Fibroblast of pulmonary artery (primary cell): ENCODE data around the gene PRR12.

Experiments used
- DNase-seq: peaks from one replicate; pipeline ENCODE4 v3.0.0-alpha.2; 2010; ENCODE audit warnings: low read depth
- H3K4me3 ChIP-seq: replicated peaks from 2 replicates; pipeline ENCODE4 v1.5.1; 2011; ENCODE audit warnings: low read depth, mild to moderate bottlenecking, control low read depth, low read length, moderate library complexity
- CTCF ChIP-seq: IDR thresholded peaks from 2 replicates; pipeline ENCODE4 v1.5.1; 2011; ENCODE audit warnings: mild to moderate bottlenecking, control low read depth, low read length, inconsistent platforms; ENCODE audit errors: missing control alignments

PRR12 gene

GRCh38 chr19:49594157-49594992 is 3.4 kb downstream of the PRR12 start:
- H3K4me3 ChIP-seq, result no peak overlapping the region
- TF ChIP-seq CTCF, result no peak
- DNase-seq, result no peak

- no peak overlapping the region for H3K4me3 ChIP-seq
- no peak for DNase-seq
- no peak for TF ChIP-seq CTCF
Observed at GRCh38 chr19:49594993-49595818, 4.2 kb downstream of the PRR12 start.

GRCh38 chr19:49595819-49596404 is 4.9 kb downstream of the PRR12 start:
- DNase-seq, result no peak
- no peak for TF ChIP-seq CTCF
- H3K4me3 ChIP-seq, result no peak overlapping the region

GRCh38 chr19:49596407-49596806 is 5.4 kb downstream of the PRR12 start:
- no peak for DNase-seq
- H3K4me3 ChIP-seq, result no peak overlapping the region
- TF ChIP-seq CTCF, result no peak

GRCh38 chr19:49596954-49597702 is 6.1 kb downstream of the PRR12 start:
- no peak overlapping the region for H3K4me3 ChIP-seq
- TF ChIP-seq CTCF, result no peak
- no peak for DNase-seq

- DNase-seq, result no peak
- no peak for TF ChIP-seq CTCF
- H3K4me3 ChIP-seq, result no peak overlapping the region
Observed at GRCh38 chr19:49597703-49597974, 6.7 kb downstream of the PRR12 start.
